NCI-H128 (cell line): Measurements from ENCODE around the gene SLAIN1.
A peak's percentile ranks its signal among the peaks of the same experiment; 100 is the strongest.
"Not testable (repeated sequence)": the region's sequence is repeated elsewhere in the genome, so short reads cannot be mapped to it uniquely, and the experiment has no call there.

ENCODE experiments used
- DNase-seq: peaks from one replicate; lab custom pipeline; 2025; ENCODE audit not compliant: unreplicated experiment; lab: John Stamatoyannopoulos, UW

SLAIN1 gene

DNA sequence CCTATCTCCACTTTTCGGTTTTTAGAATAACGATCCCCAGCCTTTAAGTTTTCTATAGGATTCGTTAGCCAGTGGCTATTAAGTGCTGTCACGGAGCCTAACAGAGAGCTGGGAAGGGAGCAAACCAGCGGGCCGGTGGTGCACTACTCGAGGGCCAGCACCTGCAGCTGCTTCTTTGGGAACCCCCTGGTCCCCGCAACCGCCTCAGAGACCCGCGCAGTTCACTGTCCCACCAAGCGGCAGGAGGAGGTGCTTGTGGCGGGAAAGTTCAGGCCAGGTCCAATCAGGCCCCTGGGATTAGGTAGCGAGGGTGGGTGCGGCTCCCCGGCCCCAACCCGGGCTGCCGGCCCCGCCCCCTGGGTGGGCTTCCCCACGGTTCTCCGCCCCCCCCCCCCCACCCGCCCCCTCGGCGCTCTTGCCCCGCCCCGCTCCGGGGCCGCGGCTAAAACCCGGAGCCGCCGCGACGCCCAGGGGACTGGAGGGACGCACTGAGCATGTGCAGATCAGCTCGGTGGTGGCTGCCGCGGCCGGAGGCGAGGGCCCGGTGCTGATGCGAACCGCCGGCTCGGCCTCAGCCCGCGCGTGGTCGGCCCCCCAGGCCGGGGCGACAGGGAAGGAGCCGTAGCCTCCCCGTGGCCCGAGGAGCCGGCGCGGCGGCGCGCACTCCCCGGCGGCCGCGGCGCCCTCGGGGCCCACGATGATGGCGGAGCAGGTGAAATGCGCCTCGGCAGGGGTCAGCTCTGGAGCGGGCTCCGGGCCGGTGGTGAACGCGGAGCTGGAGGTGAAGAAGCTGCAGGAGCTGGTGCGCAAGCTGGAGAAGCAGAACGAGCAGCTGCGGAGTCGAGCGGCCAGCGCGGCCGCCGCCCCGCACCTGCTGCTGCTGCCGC lies at the start of gene SLAIN1:
Gene SLAIN1, plus strand, starts transcription at position 471 of the 887 bp plus-strand sequence. Its CDS starts 227 bp downstream, at position 698.
- peak; percentile 67 for DNase-seq

DNA sequence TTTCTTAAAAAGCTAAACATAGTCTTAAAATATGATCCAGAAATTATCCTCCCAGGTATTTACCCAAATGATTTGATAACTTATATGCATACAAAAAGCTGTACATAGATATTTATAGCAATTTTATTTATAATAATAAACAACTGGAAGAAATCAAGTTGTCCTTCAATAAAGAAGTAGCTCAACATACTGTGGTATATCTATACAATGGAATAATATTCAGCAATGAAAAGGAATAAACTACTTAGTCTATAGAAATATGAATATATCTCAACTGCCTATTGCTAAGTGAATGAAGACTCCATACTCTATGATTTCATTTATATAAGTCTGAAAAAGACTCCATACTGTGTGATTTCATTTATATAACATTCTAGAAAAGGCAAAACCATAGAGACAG lies 47.1 kb upstream of the SLAIN1 start:
- DNase-seq, result no peak

DNA sequence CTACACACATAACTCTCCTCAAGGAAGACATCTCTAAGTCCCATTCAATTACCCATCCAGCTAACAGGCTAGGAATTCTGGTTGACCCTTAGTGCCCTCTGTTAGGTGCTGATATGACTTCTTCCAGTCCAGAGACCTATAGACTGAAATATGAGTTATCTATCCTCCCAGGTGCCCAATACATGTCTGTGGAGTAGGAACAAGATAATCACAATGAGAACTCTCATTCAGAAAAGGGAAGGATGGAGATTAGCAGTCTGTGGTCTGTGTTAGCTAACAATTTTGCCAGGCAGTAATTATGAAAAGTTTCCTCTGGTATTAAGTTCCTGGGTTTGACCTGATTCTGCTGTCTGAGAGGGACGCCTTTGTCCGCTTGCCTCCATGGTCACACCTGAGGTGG lies 44.2 kb upstream of the SLAIN1 start:
- DNase-seq, result no peak

DNA sequence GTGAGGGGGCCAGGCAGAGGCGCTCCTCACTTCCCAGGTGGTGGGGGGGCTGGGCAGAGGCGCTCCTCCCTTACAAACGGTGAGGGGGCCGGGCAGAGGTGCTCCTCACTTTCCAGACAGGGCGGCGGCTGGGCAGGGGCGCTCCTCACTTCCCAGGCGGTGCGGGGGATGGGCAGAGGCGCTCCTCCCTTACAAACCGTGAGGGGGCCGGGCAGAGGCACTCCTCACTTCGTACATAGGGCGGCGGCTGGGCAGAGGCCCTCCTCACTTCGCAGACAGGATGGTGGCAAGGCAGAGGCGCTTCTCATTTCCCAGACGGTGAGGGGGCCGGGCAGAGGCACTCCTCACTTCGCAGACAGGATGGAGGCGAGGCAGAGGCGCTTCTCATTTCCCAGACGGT lies 37.5 kb upstream of the SLAIN1 start:
- DNase-seq, result not testable (repeated sequence)

DNA sequence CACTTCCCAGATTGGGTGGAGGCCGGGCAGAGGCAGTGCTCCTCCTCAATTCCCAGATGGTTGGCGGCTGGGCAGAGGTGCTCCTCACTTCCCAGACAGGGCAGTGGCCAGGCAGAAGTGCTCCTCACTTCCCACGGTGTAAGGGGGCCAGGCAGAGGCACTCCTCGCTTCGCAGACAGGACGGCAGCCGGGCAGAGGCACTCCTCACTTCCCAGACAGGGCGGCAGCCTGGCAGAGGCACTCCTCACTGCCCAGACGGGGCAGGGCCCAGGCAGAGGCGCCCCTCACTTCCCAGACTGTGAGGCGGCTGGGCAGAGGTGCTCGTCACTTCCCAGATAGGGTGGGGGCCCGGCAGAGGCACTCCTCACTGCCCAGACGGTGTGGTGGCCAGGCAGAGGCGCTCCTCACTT lies 36.6 kb upstream of the SLAIN1 start:
- DNase-seq, result no peak

DNA sequence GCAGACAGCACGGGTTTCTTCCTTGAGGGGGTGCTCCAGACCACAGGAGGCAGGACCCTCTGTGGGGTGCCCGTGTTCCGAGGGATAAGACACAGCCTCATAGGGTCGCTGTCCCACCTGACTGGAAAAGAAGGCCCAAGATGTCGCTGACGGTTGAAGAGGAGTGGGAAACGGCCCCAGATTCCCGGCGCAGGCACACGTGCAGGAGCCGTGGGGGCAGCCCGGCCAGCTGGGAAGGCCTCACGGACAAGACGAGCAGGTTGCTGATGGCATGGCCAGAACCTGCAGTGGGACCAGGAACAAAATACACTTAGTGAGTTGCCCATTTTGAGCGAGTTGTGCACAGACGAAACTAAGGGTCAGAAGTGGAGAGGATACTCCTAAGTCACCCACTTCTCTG lies 35.2 kb upstream of the SLAIN1 start:
- DNase-seq, result not testable (repeated sequence)

DNA sequence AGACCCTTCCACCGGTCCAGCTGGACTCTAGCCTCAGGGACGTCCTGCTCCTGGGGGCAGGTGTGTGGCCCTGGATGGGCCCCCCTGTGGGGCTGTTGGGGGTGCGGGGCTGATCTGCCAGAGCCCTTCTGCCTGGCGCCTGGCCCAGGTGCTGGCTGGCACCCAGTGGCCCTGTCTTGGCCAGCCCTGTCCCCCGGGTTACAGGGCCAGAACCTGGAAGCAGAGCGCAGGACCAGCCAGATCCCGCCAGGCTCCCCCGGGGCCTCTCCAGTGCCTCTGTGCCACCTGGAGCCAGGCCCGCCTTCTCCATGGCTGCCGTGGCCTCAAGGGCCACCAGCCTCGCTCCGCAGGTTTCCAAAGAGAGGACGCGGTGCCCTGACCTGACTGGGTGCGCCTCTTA lies 34.7 kb upstream of the SLAIN1 start:
- not testable (repeated sequence) for DNase-seq

DNA sequence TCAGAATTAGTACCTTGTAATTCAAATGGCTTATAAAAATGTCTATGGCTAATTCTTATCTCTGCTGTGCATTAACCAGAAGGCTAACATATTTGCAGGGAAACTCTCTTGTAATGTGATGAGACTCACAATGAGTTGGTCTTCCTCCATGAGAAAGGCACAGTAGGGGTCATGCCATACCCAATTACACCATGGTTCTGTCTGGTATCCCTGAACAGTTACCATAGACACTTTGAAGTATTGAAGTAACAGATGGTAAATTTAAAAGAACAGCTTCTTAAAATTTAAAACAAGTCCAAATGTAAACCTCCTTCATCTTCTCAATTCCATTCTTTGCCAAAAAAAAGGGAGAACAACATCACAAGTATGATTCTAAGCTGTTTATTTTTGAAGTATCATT lies 22.6 kb upstream of the SLAIN1 start:
- DNase-seq, result no peak

DNA sequence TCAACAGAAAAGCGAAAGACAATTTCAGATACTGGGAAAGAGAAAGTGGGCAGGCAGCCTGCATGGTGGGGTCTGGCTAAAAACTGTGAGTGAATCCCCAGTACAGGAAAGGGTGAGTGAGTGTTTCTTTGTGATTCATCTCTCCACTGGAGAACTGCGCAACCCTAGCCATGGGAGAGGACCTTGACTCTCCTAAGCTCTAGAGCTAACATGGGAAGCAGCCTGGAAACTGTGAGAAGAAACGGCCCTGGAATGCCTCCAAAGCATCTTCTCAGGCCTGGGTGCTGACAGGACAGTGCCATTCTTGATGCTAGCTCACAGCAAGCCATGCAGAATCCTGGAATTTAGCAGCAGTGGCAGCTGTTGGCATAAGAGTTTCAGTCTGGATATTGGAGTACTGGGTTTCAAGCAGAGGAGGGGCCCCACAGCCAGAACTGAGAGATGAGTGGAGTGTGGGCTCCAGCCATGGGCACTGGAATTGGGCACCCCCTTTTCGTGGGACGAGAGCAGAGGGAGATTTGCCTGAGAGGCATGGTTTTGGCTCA lies 18.7 kb upstream of the SLAIN1 start:
- no peak for DNase-seq

DNA sequence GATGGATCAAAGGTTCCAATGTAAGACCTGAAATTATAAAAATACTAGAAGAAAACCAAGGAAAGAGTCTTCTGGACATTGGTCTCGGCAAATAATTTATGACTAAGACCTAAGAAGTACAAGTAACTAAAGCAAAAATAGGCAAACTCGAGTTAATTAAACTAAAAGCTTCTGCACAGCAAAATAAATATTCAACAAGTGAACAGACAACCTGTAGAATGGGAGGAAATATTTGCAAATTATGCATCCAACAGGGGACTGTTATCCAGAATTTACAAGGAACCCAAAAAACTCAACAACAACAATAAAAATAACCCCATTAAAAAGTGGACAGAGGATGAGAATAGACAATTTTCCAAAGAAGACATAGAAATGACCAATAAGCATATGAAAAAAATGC lies 9.7 kb upstream of the SLAIN1 start:
- no peak for DNase-seq

DNA sequence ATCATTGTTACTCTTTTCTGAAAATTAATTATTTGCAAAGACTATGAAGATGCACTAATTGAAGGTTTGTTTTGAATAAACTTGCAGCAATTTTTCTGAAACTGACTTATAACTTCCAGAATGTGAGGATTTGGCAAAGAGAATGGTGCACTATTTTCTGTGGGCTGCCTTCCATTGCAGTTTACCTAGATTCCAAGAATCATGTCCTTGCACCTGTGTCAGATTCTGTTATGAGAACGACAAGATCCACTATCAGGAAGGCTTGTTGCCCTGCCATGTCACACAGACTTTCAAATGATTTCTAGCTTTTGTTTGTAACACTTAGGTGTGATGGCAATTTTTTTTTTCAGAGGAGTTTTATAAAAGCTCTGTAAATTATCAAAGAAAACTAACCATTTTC lies 5.6 kb upstream of the SLAIN1 start:
- no peak for DNase-seq

DNA sequence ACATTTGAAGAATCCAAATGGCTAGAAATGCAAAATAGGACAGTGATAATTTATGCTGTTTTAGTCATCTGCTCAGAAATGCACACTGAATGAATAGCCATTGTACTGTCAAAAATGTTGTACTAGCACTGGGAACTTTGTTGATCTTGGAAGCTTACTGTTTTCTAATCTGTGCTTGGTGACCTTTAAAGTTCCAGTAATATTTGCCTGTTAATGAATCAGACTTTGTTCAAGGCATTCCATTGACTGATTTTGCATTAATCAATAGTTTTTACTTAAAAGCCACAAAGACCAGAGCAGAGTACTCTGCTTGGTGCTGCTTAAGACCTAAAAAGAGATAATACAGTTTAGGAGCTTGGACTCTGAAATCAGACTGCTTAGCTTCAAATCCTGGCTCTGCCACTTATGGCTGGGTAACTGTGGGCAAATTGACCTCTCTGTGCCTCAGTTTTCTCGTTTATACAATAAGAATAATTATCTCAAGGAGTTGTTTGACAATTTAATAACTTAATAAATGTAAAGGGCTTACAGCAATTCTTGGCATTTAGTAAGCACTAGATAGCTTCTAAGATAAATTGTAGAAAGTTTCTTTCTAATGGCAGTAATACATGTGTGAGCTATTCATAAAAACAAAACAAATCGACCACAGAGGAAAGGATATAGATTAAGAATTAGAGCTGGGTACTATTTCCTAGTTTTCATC lies 4.6 kb upstream of the SLAIN1 start:
- no peak for DNase-seq

DNA sequence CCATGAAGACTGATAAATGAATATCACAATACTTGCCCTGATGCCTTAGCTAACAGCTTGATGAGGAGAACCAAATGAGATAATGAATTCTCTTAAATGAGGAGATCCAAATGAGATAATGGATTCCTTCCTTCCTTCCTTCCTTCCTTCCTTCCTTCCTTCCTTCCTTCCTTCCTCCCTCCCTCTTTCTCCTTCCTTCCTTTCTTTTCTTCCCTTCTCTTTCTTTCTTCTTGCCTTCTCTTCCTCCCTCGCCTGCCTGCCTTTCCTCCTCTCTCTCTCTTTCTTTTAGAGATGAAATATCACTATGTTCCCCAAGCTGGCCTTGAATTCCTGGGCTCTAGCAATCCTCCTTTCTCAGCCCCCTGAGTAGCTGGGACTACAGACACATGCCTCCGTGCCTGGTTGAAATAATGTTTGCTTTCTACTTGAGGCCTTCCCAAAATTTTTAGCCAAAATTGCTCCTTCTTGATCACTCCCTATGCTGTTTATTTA lies 4.0 kb upstream of the SLAIN1 start:
- DNase-seq, result no peak

DNA sequence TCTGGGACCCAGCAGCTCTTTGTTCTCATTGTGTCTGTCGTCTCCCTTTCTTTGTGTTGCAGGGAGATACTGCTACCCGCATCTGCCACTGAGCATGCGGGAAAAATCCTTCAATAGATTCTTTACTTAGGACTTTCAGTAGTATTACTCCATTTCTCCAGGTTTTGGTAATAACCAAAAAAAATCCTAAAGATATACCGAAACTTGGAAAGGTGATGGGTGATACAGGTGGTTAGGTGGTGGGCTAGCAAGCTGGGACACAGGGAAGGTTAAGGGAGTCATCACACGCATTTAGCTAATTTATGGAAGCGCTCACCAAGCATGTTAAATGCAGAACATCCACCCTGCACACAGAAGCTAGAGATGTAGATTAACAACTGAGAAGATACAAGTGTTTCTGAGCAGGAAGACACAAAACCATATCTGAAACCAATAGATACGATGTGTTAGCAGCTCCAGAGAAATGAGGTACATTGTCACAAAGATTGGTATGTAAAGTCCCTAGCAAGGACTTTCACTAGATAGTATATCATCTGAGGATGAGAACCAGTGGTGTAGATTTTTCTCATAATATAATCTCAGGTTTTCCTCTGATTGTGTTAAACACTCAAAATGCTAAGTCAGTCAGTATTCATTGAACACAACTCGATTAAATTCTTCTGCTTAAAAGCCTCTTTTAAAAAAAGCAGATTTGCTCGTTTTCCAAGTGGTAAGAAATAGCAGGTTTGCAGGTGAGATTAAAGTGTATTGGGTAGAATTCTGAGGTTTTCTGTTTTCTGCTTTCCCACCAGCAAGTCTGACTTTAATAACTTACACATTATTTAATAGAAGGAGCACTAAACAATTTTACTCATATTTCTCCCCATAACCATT lies 1.2 kb upstream of the SLAIN1 start:
- DNase-seq, result no peak

DNA sequence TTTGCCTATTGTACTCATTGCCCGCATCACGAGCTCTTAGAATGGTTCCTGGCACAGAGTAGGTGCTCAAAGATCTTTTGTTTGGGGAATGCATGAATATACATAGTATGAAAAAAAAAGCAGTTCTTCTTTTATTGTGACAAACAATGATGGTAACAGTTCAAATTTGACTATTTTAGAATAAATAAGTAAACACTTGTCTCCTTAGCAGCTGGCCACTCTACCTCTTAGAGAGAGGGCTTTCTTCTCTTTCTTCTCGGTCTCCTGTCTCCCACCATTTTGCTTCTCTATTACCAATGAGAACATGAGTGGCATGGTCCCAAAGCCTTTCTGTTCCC lies 639 bp upstream of the SLAIN1 start:
- no peak for DNase-seq

DNA sequence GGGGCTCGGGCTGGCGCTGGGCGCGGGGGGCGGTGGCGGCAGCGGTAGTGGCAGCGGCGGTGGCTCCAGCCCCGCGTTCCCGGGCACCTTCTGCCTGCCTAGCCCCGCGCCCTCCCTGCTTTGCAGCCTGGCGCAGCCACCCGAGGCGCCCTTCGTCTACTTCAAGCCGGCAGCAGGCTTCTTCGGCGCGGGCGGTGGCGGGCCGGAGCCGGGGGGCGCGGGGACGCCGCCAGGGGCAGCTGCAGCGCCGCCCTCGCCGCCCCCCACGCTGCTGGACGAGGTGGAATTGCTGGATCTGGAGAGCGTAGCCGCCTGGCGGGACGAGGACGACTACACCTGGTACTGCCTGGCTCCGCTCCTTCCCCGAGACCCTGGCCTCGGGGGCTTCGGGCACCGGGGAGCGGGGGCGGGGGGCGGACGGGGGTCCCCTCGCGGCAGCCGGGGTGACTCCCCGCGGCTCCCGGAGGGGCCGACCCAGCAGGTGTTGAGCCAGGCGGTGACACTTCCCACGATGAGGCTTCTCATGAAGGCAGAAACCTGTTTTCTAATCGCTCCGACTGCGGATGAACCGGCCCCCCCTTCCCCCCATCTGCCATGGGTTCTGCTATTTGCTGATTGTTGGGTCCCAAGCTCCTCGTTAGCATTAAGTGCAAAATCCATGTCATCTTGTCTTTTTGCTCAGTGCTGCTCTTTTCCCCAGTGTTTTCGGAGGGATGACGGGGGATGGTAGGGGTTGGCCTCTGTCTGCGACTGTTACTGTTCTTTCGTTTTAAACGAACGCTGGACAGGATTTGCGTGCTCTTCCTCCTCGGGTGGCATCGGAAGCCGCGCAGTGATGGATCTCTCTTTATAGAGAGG lies 943 bp downstream of the SLAIN1 start:
- no peak for DNase-seq

DNA sequence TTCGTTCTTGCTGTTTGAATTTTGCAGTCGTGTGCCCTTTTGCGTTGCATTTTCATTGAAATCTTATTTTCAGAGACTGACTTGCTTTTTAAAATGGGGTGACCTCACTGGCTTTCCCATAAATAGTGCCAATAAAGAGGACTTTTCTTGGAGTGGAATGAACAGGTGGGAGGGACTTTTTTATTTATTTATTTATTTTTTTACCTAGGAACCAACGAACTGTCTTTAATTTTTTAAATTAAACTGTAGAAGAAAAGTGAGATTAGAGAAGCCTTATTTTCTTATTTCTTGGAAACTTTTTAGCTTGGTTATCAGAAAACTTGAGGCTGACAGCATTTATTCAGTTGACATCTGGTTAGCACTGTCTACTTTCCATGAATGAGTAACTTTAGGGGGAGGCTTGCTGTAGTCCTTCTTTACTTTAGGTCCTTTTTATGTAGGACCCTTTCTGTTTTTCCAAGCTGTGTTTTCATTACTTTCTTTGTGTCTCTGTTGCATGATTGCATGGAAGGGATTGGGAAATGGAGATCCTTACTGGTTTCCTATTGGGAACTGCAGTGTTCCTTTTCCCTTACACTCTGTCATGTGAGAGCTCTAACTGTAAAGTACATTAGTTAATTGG lies 1.7 kb downstream of the SLAIN1 start:
- DNase-seq, result no peak

DNA sequence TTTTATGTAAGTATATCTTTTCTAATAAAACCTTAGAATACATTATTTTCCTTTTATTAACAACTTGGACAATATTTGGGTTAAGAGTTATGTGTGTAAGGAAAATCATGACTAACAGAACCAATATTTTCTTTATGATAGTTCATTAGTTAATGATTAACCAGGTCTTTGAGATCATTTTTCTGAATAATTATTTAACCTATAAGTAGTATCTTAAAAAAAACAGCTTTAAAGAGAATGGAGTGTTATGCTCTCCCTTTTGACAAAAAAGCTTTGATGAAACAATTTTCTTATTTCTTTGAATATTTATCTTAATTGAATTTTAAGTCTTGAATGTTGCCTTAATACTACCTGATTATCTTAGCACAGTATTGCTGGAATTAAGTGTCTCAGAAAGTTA lies 3.8 kb downstream of the SLAIN1 start:
- DNase-seq, result no peak

DNA sequence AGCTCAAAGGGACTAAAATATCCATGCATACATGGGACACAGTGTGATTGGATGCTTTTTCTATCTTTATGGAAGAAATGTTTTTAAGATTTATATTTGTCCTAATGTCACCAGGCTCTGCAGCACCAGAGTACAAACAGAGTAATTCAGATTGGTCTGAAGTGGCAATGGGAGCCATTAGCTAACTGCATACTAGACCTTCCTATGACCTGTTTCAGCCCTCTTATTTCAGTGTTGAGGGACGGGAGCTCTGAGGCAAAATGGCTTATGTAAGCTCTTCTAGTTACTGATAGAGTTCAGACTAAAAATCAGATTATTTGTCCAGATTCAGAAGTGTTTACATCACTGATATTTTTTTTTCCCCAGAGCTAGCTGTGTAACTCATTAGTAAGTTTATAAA lies 4.9 kb downstream of the SLAIN1 start:
- DNase-seq, result no peak

DNA sequence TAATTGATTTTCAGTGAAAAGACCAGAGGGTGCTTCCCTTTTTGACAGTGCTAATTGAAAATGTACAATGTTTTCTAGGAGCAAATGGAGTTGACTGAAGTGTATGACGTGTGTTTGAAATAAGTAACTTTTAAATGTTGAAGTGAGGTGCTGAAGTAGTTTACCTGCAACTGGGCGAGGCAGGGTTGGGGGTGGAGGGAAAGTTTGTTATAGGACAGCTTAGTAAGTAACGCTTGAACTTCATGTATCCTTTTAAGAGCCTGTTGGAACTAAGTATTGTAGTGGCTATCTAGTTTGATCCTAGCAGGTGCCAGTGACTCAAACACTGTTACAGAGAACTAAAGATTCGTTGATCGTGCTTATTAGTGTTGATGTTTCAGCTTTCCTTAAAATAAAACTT lies 5.9 kb downstream of the SLAIN1 start:
- no peak for DNase-seq
